ENCODE data around the gene RPS6KL1.
A peak's percentile ranks its signal among the peaks of the same experiment; 100 is the strongest.

Gene RPS6KL1, protein sequence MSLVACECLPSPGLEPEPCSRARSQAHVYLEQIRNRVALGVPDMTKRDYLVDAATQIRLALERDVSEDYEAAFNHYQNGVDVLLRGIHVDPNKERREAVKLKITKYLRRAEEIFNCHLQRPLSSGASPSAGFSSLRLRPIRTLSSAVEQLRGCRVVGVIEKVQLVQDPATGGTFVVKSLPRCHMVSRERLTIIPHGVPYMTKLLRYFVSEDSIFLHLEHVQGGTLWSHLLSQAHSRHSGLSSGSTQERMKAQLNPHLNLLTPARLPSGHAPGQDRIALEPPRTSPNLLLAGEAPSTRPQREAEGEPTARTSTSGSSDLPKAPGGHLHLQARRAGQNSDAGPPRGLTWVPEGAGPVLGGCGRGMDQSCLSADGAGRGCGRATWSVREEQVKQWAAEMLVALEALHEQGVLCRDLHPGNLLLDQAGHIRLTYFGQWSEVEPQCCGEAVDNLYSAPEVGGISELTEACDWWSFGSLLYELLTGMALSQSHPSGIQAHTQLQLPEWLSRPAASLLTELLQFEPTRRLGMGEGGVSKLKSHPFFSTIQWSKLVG

GRCh38 chr14:74922752-74923401 lies at the start of gene RPS6KL1:
Gene RPS6KL1, minus strand, starts transcription at chr14:74923260. Its CDS starts 1,719 bp downstream, at chr14:74921541.
- DNase-seq = peak; percentile 87

- no peak for DNase-seq
Observed at GRCh38 chr14:74968811-74969210, 45.8 kb upstream of the RPS6KL1 start.

GRCh38 chr14:74965486-74966153 lies 42.6 kb upstream of the RPS6KL1 start:
- DNase-seq = no peak

GRCh38 chr14:74964787-74965485 lies 41.9 kb upstream of the RPS6KL1 start:
- no peak for DNase-seq

DNA sequence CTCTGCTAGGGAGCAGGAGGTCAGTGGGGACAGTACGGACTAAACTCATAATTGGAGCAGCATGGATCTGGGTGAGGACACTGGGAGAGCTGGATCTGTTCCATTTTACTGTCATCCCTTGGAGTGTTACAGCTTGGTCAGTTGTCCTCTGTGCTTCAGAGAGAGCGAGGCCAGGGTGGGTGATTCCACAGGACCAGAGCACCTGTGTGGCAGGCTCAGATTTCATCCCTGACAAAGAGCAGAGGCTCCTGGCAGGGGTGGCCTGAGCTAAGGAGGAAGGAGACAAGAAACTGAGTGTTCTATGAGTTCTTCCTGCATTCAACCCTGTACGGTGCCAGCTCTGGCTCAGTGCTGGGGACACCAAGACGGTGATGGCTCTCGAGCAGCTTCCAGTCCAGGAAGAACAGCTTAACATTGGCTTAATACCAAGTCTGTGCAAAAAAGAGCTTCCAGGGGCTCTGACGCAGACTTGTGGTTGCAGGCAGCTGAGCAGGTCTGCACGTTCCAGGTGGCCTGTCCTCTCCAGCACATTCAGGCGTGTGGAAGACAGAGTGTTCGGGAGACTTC lies 40.7 kb upstream of the RPS6KL1 start:
- DNase-seq = no peak

DNA sequence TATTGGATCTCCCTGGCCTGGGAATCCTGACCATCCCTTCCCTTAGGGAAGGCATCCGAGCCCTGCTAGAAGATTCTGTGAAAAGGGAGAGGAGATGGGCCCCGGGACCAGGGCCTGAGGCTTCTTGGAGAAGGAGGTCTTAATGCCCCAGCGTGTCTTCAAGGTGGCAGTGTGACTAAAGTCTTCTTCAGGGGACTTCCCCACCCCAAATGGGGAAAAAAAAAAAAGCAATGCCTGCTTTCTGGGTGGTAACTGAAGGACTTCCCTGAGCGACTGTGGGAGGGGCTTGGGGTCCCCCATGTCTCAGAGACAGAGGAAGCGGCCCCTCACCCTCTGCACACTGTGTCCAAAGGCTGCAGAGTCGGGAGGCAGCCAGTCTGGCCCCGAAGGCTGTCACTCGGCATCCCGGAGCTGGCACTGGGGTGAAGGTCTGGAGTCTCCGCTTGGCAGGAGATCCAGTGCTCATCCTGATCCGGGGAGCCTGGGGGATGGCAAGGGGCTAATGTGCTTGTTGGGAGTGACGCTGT lies 40.2 kb upstream of the RPS6KL1 start:
- no peak for DNase-seq

- no peak for DNase-seq
Observed at GRCh38 chr14:74962493-74962892, 39.4 kb upstream of the RPS6KL1 start.

GRCh38 chr14:74962046-74962445 lies 39.0 kb upstream of the RPS6KL1 start:
- no peak for DNase-seq

DNA sequence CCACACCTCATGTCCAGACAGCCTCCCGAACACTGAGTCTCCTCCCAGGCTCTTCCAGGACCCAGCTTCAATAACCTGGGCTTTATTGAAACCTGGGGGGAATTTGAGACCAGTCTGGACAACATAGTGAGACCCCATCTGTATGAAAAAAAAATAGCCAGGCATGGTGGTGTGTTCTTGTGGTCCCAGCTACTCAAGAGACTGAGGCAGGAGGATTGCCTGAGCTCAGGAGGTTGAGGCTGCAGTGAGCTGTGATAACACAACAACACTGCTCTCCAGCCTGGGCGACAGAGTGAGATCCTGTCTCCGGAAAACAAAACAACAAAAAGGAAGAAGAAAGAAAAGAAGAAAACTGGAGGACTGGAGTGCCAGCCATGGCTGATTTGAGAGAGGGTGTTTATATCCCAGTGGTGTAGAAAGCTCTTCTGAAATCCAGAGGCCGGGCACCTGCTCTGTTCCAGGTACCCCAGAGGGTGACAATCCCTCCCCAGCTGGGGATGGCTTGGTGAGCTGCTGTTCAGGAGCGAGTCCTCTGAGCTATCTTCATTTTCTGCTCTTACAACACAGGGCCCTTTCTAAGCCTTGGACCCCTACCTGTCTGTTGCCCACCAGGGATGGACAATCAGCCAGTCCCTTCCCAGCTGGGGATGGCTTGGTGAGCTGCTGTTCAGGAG lies 38.3 kb upstream of the RPS6KL1 start:
- no peak for DNase-seq

DNA sequence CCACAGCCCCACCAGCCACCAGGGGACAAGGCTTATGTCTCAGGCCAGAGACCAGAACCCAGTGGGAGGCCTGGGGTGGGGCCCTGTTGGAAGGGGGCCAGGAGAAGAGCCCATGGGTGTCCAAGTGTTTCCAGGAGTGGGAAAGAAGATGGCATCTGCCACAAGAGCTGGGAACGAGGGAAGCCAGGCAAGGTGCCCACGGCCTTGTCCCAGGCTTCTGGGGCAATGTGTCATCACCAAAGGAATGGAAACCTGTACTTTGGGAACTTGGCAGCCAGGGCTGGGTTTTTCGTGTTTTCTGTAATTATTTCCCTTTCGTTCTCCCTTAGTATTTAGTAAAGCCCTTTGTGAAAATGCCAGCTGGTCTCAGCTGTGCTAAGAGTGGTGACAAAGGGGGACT lies 37.7 kb upstream of the RPS6KL1 start:
- no peak for DNase-seq

DNA sequence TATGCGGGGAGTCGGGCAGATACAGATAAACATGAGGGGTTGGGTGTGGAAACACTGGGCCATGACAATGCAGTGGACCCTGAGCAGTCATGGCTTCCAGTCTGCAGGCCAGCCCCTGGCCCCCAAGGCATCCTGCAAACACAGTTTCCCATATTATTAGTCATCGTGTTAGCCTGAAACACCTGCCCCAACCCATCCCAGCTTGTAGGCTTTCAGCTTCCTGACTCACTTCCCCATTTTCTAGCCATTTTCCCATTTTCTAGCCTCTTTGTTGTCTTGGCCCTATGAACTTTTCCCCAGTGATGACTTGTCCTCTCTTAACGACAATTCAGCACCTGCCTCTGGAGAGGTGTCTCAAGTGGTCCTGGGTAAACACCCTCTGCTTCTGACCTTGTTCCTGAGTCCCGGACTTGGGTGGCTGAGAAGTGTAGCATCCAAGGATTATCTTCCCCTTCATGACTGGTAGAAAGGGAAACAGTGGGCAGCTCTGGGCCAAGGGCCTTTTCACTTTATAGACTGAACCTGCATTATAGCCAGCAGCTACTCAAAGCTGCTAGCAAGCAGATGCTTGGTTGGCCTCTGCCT lies 36.6 kb upstream of the RPS6KL1 start:
- no peak for DNase-seq

DNA sequence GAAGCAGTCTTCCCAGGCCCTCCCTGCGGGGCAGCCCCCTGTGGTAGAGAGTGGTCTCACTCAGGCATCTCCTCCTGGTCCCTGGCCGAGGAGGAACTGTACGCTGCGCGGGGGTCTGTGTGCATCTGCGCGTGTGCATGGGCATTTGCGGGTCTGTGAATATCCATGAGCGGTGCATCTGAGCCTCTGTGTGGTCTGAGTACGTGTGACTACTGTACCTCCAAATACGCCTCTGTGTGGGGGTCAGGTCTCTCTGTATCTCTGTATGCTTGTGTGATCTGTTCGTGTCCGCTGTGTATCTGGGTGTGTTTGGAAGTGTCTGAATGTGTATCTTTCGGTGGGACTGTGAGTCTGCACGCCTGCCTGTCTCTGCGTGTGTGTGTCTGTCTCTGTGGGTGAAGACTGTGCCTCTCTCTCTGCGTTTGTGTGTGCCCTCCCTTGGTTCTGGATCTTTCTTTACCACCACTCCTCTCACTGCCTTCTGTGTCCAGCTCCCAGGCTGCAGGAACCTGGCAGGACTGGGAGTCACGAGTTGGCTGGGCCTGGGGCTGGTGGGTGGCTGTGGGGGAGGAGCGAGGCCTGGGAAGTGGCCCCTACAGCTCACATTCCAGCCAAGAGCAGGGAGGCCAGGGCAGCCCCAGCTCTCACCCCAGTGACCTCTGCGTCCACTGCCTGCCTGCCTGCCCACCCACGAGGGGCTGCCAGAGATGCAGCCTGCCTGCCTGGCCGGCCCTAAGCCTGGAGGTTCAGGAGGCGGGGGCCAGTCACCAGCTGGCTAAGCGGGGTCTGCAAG lies 33.4 kb upstream of the RPS6KL1 start:
- DNase-seq = no peak

GRCh38 chr14:74956027-74956279 lies 32.9 kb upstream of the RPS6KL1 start:
- DNase-seq = no peak

DNA sequence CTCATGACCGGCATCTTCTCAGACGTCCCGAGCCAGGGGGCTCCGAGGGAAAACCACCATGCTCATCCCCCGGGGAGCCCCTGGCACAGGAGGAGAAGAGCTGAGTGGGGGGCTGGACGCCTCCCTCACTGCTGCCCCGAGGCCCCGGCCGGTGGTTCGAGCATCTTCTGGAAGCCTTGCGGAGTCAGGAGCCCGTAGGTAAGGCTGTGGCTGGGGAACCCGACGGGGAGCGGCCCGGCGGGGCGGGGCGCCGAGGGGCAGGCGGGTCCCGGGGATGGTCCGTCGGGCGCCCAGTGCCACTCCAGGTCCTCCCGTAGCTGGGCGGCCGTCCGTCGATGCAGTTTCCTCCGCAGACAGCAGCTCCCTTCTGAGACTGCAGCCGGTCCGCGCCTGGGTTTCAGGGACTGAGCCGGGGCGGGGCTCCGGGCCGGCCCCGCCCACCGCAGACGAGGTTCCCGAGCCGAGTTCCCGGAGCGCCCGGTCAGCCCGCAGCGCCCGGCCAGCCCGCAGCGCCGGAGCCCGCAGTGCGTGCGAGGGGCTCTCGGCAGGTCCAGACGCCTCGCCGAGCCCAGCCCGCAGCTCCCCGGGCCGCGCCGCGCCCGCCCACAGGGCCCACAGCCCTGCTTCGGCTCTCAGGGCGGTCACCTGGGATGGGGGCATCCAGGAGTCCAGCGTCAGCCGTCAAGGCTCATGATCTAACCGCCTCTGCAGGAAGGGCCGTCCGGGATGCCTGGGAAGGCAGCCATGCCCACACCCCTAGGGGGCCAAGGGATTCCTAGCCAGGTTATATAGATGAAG lies 32.4 kb upstream of the RPS6KL1 start, which contains the start of gene PGF:
Gene PGF (minus strand): TSS at position 369 of the 798 bp plus-strand sequence. CDS start 355 bp downstream, at position 14.
- peak; percentile 79 for DNase-seq

DNA sequence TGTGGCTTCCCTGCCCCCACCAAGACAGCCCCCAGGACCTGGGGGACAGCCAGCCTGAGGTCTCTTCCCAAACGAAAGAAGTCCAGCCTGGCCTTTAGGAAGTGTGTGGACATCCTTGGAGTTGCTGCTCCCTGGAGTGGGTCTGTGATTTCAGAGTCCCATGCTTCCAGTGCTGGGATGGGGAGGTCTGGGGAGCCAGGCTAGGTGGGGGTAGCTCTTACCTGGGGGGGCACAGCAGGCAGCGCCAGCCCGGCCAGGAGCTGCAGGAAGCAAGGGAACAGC lies 31.8 kb upstream of the RPS6KL1 start:
- DNase-seq = no peak

DNA sequence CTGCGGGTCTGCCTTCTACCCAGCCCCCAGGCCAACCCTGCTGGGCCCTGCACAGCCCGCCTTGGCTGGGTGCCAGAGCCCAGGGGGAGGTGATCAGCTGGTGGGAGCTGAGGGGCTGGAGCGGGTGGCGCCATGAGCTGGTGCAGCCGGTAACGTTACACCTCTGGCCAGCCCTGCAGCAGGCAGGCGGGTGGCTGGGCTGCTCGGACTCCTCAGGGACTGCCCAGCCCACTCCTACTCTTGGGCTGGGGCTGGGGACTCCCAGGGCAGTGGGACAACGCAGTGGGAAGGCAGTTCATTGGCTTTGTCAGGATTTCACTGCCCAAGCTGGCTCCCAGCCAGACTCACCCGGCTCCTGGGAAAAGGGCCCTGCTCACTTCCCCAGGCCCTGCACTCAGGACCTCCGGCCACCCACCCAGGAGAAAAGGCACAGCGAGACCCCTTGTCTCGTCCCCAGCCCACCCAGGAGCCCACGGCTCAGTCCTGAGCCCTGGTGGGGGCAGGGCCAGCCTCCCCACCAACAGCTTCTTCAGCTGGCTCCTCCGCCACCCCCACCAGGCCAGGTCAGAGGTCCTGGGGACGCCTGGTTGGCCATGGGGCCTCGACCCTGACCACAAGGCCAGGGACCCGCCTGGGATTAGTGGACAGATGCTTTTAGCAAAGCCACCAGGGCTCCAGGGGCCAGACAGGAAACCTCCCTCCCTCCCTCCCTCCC lies 31.3 kb upstream of the RPS6KL1 start:
- DNase-seq = no peak

- no peak for DNase-seq
Observed at GRCh38 chr14:74953686-74954085, 30.6 kb upstream of the RPS6KL1 start.

DNA sequence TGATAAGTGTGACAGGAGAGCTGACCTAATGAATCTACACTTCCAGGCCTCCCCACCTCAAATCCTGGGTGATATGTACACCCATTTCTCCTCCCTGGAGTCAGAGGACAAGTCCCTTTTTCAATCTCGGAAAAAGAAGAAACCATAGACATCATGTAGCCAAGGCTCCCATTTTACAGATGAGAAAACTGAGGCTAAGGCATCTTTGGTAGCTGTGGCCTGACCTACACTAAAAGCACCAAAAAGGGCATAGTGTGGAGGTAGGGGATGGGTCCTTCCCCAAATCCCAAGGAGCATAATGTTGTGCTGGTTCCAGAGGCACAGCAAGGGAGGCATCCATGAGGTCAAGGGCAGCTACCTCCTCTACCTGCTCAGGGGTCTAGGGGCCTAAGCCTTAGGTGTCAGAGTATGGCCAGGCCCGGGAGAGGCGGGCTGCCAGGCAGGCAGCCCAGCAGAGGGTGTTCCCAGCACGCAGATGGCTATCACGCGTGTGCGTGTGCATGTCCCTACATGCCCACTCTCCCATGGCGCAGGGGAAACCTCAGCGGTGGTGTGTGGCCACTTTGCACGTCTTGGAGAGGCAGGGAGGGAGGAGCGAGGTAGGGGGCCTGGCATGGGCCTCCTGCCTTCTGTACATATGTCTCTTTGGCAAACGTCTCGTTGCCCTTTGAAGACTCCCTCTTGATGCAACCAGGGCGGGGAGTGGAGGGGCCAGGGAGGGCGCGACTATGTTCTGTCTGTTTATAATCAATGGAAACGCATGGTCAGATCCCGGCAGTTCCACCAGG lies 29.8 kb upstream of the RPS6KL1 start:
- DNase-seq = no peak
